Putamen (tissue), 1 donor: ENCODE measurements around the gene AKIRIN1.
"Not testable (repeated sequence)": the region's sequence is repeated elsewhere in the genome, so short reads cannot be mapped to it uniquely, and the experiment has no call there.

Experiments used
- DNase-seq: peaks from one replicate; pipeline ENCODE4 v3.0.0-alpha.2; 2016; ENCODE audit warnings: low spot score

AKIRIN1 gene

GRCh38 chr1:39045231-39045630 lies 54.2 kb downstream of the AKIRIN1 start:
- no peak for DNase-seq

DNA sequence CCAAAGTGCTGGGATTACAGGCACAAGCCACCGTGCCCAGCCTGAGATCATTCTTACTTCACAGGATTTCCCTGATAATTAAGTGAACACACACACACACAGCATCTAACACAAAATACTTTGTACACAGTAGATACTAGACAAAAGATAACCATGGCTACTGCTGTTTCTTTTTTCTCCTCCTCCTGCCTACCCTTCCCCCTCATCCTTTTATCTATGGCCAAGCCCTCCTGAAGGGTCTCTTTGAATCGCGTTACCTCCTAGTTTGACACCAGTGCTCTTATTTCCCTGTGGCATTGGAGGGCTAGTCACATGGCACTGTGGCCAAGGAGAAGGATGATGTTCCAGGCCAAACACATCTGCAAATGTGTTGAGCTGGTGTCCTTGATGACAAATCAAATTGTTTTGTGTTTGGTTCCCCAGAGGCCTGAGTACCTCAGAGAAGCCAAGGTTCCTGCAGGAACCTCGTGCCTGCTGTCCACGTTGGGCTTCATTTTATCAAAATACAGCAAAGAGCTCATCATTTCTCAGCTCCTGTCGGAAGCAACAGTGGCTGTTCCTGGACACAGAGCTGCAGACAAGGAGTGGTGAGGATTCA lies 55.6 kb downstream of the AKIRIN1 start:
- no peak for DNase-seq

GRCh38 chr1:39047374-39048229 lies 56.5 kb downstream of the AKIRIN1 start:
- DNase-seq: no peak

DNA sequence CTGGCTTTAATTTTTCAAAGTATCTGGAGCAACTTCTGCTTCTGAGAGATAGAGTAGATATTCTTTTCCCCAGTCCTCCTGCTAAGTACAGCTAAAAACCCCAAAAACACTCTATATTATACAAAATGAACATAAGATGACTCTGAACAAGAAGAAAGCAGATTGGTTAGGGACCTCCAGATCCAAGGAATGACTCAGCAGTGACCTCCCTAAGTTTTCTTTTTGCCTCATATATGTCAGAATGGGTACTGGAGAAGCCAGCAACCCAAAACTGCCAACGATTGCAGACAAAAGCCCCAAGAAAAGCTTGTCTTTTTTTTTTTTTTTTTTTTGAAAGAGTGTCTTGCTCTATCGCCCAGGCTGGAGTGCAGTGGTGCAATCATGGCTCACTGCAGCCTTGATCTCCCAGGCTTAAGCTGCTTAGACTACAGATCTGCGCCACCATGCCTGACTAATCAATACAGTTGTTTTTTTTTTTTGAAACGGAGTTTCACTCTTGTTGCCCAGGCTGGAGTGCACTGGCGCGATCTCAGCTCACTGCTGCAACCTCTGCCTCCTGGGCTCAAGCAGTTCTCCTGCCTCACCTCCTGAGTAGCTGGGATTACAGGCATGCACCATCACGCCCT lies 57.8 kb downstream of the AKIRIN1 start:
- DNase-seq: no peak

DNA sequence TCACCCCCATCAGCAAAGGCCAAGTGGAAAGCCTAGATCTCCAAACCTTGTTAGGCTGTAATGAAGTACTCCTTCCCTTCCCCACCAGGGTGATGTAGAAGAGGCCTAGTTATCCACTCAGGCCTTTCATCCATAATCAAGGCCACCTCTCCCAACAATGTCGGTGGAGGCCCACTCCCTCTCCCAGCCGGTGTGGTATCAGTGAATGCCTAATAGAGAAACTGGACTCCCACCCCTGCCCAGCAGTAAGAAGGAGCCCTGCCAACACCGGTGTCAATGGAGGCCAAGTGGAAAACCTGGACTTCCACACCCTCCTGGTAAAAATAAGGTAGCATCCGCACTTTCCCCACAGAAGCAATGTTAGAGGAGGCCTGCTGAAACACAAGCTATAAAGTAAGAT lies 58.9 kb downstream of the AKIRIN1 start:
- no peak for DNase-seq

GRCh38 chr1:39051193-39051850 lies 60.2 kb downstream of the AKIRIN1 start:
- not testable (repeated sequence) for DNase-seq

DNA sequence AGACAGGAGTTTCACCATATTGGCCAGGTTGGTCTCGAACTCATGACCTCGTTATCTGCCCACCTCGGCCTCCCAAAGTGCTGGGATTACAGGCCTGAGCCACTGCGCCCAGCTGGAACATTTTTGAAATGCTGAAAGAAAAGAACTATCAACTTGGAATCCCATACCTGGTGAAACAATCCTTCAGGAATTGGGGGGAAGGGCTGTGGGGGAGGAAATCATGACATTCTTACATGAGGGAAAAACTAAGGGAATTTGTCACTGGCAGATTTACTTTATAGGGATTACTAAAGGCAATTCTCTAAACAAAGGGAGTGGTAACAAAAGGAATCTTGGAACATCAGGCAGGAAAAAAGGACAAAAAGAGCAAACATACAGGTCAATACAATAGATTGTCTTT lies 60.9 kb downstream of the AKIRIN1 start:
- DNase-seq: no peak

GRCh38 chr1:39055213-39055710 lies 64.2 kb downstream of the AKIRIN1 start:
- DNase-seq: not testable (repeated sequence)
